HepG2 (cell line): ENCODE results near the gene CA4. TPM values are rescaled to one million over a fixed set of nuclear protein-coding genes. Genes with fewer than 3 reads are reported as not detected.
A peak's percentile ranks its signal among the peaks of the same experiment; 100 is the strongest.

Experiments
- AGO1 ChIP-seq: fragments of 200-400 bp; formaldehyde crosslinking; IDR thresholded peaks from 2 replicates; pipeline ENCODE4 v1.6.1; 2017; ENCODE audit warnings: mild to moderate bottlenecking, low read depth, low read length, moderate library complexity; ENCODE audit not compliant: poor library complexity, severe bottlenecking
- CBFB ChIP-seq: sonication (generic); formaldehyde crosslinking; IDR thresholded peaks from 2 replicates; pipeline ENCODE4 v1.4.0; 2020; ENCODE audit warnings: missing genetic modification reagents
- ELF4 ChIP-seq: sonication (generic); formaldehyde crosslinking; IDR thresholded peaks from 2 replicates; pipeline ENCODE4 v1.5.0; 2020; ENCODE audit warnings: missing genetic modification reagents, mild to moderate bottlenecking, moderate library complexity, borderline replicate concordance
- ERF ChIP-seq: IDR thresholded peaks from 2 replicates; pipeline ENCODE4 v1.6.1; 2018; ENCODE audit warnings: missing biosample characterization, missing genetic modification reagents
- JUNB ChIP-seq: sonication (generic); formaldehyde crosslinking; IDR thresholded peaks from 2 replicates; pipeline ENCODE4 v1.8.0; 2022; ENCODE audit warnings: missing genetic modification reagents, mild to moderate bottlenecking, borderline replicate concordance
- MAFG ChIP-seq: sonication (generic); formaldehyde crosslinking; IDR thresholded peaks from 2 replicates; pipeline ENCODE4 v1.5.1; 2020; ENCODE audit warnings: mild to moderate bottlenecking, missing genetic modification reagents
- MEIS1 ChIP-seq: sonication (generic); formaldehyde crosslinking; IDR thresholded peaks from 2 replicates; pipeline ENCODE4 v1.9.0; 2021; ENCODE audit warnings: mild to moderate bottlenecking, missing genetic modification reagents, moderate library complexity, borderline replicate concordance
- PCBP1 ChIP-seq: fragments of 200-400 bp; formaldehyde crosslinking; IDR thresholded peaks from 2 replicates; pipeline ENCODE4 v1.6.1; 2017; ENCODE audit warnings: mild to moderate bottlenecking, low read depth, low read length, borderline replicate concordance
- RBAK ChIP-seq: sonication (generic); formaldehyde crosslinking; IDR thresholded peaks from 2 replicates; pipeline ENCODE4 v1.5.1; 2020; ENCODE audit warnings: mild to moderate bottlenecking, missing genetic modification reagents
- SP5 ChIP-seq: IDR thresholded peaks from 2 replicates; pipeline ENCODE4 v1.6.1; 2016; ENCODE audit warnings: low read depth, borderline replicate concordance
- TFAP4 ChIP-seq: sonication (generic); IDR thresholded peaks from 2 replicates; pipeline ENCODE4 v1.6.1; 2016; ENCODE audit warnings: low read depth, borderline replicate concordance
- YEATS4 ChIP-seq: sonication (generic); formaldehyde crosslinking; IDR thresholded peaks from 2 replicates; pipeline ENCODE4 v1.4.0; 2020; ENCODE audit warnings: missing genetic modification reagents, borderline replicate concordance
- ZBTB37 ChIP-seq: sonication (generic); formaldehyde crosslinking; IDR thresholded peaks from 2 replicates; pipeline ENCODE4 v1.4.0; 2020; ENCODE audit warnings: mild to moderate bottlenecking, missing genetic modification reagents
- ZC3H4 ChIP-seq: sonication (generic); formaldehyde crosslinking; IDR thresholded peaks from 2 replicates; pipeline ENCODE4 v1.4.0; 2020; ENCODE audit warnings: missing genetic modification reagents, borderline replicate concordance
- ZNF12 ChIP-seq: sonication (generic); formaldehyde crosslinking; IDR thresholded peaks from 2 replicates; pipeline ENCODE4 v1.5.0; 2020; ENCODE audit warnings: missing genetic modification reagents
- ZNF562 ChIP-seq: sonication (generic); formaldehyde crosslinking; IDR thresholded peaks from 2 replicates; pipeline ENCODE4 v1.8.0; 2022; ENCODE audit warnings: missing genetic modification reagents, borderline replicate concordance
- ZNF574 ChIP-seq: sonication (generic); formaldehyde crosslinking; IDR thresholded peaks from 2 replicates; pipeline ENCODE4 v1.4.0; 2020; ENCODE audit warnings: missing genetic modification reagents
- ZNF615 ChIP-seq: sonication (generic); formaldehyde crosslinking; IDR thresholded peaks from 2 replicates; pipeline ENCODE4 v1.5.0; 2020; ENCODE audit warnings: mild to moderate bottlenecking, missing genetic modification reagents, borderline replicate concordance
- polyA plus RNA-seq, 8 experiments: library from polyadenylated mRNA; depleted of rRNA in 3 of 8; stranded (reverse) in 7 of 8; unstranded in 1 of 8; fragments of >200 nt; fragmentation: Illumina TruSeq in 4 of 8; extraction: Trizol in 4 of 8; gene quantifications; 2 replicates each; pipeline versions ENCODE4 v1.2.1 to v1.2.3, GENCODE V29; 2011 to 2016; ENCODE audit warnings: low read depth in 4 of 8, missing spikeins in 1 of 8, mixed read lengths in 1 of 8; ENCODE audit not compliant: insufficient read depth in 1 of 8
- total RNA-seq, 5 experiments: library from RNA; depleted of rRNA; stranded (reverse); fragments of >200 nt; fragmentation: Illumina TruSeq; extraction: Trizol; gene quantifications; 2 replicates each; pipeline ENCODE4 v1.2.3, GENCODE V29; 2016; ENCODE audit warnings: low read depth in 1 of 5
- TF ChIP-seq, protein P1 (sequence below): sonication (generic); formaldehyde crosslinking; IDR thresholded peaks from 2 replicates; pipeline ENCODE4 v1.4.0; 2020; ENCODE audit warnings: missing genetic modification reagents, mild to moderate bottlenecking, borderline replicate concordance
- TF ChIP-seq, protein P2 (sequence below): sonication (generic); formaldehyde crosslinking; IDR thresholded peaks from 2 replicates; pipeline ENCODE4 v1.9.0; 2022; ENCODE audit warnings: low read depth, missing genetic modification reagents

Gene CA4
- total and polyA plus RNA-seq, 2 of the 13 experiments (the other 11 are each of a cell fraction or from before 2014, with no cell fraction given) = not detected

GRCh38 chr17:60135151-60135950, 14.4 kb upstream of the CA4 start (continued):
- TF ChIP-seq ZBTB37 (CRISPR knock-in tag) (0 out of 2 replicates have a peak, but pooled peaks have one; percentile 37), ZNF615 (no peak), ZNF562 (CRISPR knock-in tag) (peak; percentile 67; the same call in 1 of the 2 replicates), CBFB (CRISPR knock-in tag) (peak; percentile 40; the same call in 1 of the 2 replicates), RBAK (CRISPR knock-in tag) (no peak), TFAP4 (peak; percentile 60; the same call in 1 of the 2 replicates), YEATS4 (CRISPR knock-in tag) (peak; percentile 88), ELF4 (CRISPR knock-in tag) (0 out of 2 replicates have a peak, but pooled peaks have one; percentile 46), MEIS1 (CRISPR knock-in tag) (peak; percentile 56; the same call in 1 of the 2 replicates), AGO1 (no peak), ZC3H4 (CRISPR knock-in tag) (no peak), ZNF574 (peak; percentile 79), MAFG (no peak), ZNF12 (CRISPR knock-in tag) (peak; percentile 59), SP5 (CRISPR knock-in tag) (peak; percentile 10; the same call in 1 of the 2 replicates), ERF (peak; percentile 75), PCBP1 (no peak), JUNB (CRISPR knock-in tag) (no peak; the same call in 1 of the 2 replicates)
- TF ChIP-seq, protein P1, sequence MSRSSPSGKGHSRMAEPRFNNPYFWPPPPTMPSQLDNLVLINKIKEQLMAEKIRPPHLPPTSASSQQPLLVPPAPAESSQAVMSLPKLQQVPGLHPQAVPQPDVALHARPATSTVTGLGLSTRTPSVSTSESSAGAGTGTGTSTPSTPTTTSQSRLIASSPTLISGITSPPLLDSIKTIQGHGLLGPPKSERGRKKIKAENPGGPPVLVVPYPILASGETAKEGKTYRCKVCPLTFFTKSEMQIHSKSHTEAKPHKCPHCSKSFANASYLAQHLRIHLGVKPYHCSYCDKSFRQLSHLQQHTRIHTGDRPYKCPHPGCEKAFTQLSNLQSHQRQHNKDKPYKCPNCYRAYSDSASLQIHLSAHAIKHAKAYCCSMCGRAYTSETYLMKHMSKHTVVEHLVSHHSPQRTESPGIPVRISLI = peak; percentile 44; the same call in 1 of the 2 replicates
- TF ChIP-seq, protein P2, sequence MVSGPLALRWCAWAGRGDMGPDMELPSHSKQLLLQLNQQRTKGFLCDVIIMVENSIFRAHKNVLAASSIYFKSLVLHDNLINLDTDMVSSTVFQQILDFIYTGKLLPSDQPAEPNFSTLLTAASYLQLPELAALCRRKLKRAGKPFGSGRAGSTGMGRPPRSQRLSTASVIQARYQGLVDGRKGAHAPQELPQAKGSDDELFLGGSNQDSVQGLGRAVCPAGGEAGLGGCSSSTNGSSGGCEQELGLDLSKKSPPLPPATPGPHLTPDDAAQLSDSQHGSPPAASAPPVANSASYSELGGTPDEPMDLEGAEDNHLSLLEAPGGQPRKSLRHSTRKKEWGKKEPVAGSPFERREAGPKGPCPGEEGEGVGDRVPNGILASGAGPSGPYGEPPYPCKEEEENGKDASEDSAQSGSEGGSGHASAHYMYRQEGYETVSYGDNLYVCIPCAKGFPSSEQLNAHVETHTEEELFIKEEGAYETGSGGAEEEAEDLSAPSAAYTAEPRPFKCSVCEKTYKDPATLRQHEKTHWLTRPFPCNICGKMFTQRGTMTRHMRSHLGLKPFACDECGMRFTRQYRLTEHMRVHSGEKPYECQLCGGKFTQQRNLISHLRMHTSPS (CRISPR knock-in tag) = no peak
